CD4-positive, alpha-beta T cell treated with Interleukin-15 for 4 hours (primary cell): ENCODE measurements around the gene DIPK1A.

Experiments used
- DNase-seq: peaks from one replicate; pipeline ENCODE4 v3.0.0-alpha.2; 2020; ENCODE audit warnings: low spot score

Gene DIPK1A

GRCh38 chr1:92876351-92876750, 84.9 kb downstream of the DIPK1A start:
- DNase-seq = no peak

GRCh38 chr1:92874987-92875386, 86.3 kb downstream of the DIPK1A start:
- no peak for DNase-seq

GRCh38 chr1:92872719-92873118, 88.5 kb downstream of the DIPK1A start:
- no peak for DNase-seq

GRCh38 chr1:92870591-92870990, 90.7 kb downstream of the DIPK1A start:
- no peak for DNase-seq

DNA sequence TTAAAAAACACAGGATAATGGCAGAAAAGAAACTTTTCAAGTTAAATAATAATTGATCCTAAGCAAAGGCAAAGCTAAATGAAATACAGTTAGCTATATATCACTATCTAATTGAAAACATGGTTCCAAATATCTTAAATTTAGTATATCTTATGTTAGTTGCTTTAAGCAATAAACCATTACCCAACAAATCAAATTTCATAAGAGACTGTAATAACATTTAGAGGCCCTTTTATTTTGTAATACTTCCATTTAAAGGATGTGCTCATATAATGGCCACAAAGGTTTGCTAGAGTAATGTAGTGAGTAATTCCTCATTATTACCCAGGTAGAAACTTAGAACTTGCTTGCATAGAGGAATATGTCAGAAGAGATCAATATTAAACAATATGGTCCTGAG, 97.1 kb downstream of the DIPK1A start:
- DNase-seq = no peak

DNA sequence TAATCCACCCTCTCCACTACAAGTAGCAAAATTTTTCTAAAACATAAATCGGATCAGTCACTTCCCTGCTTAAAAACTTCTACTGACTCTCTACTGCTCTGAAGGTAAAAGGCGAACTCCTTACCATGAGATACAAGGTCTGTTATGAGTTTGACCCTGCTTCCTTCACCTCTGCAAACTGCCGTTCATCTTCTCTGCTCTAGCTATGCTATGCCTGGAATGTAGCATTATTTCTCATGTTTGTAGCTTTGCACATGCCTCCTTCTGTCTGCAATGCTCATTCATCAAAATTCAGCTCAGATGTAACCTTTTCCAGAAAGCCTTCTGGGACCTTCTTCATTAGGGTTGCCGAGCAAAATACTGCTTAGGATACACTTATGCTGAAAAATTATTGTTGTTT, 98.7 kb downstream of the DIPK1A start:
- no peak for DNase-seq

DNA sequence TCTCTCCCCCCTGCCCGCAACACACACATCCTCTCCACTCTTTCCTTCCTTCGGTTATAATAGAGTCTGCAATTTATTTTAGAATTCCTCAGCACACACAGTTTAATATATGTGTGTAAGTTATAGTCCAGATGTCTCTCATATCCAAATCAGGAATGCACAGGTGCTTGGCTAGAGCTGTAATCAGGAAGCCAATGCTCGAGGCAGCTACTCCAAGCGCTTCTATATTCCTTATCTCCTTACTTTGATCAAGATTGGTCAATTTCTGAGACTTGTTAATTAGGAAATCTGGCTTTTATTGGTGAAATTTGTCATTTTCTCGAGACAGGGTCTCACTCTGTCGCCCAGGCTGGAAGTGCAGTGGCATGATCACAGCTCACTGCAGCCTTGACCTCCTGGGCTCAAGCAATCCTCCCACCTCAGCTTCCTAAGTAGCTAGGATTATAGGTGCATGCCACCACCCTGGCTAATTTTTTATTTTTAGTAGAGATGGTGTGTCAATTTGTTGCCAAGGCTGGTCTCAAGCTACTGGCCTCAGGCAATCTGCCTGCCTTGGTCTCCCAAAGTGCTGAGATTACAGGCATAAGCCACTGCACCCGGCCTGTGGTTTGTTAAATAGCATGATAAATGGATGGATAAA, 101.7 kb downstream of the DIPK1A start:
- no peak for DNase-seq

DNA sequence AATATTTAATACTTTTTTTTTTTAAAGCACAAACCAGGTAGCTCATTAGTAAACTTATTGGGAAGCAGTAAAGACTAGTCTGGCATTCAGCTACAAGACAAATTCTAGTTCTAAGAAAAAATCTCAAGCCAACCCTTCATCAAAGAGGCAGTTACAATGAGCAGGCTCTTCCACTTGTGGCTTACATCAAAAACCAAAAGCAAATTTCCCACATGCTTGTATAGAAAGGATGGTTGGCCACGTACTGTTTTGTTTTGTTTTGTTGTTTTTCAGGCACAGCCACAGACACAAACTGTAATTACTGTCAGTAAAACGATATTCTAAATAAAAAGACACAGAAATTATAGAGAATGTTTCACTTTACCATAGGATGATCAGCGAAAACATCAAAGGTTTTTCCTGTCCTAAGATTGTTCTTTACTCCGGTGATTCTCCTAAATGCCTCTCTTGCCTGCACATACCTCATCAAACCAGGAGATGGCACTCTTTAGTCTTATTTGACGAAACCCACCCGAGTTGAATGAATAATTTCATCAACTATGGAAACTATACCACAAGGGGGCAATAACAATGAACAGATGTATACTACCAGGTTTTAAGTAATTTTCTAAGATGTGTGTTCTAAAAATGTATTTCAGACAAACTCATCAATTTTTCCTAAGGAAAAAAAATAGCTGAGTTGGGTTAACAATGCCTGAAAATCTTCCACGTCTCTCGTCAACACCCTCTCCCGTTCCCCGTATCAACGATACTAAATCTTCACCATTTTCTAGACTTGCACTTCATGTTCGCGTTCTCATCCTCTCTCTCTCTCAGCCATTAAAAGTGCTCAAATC, 102.5 kb downstream of the DIPK1A start:
- peak; percentile 86 for DNase-seq

- no peak for DNase-seq
Observed at GRCh38 chr1:92857817-92858216, 103.4 kb downstream of the DIPK1A start.

- no peak for DNase-seq
Observed at GRCh38 chr1:92855236-92855635, 106.0 kb downstream of the DIPK1A start.

DNA sequence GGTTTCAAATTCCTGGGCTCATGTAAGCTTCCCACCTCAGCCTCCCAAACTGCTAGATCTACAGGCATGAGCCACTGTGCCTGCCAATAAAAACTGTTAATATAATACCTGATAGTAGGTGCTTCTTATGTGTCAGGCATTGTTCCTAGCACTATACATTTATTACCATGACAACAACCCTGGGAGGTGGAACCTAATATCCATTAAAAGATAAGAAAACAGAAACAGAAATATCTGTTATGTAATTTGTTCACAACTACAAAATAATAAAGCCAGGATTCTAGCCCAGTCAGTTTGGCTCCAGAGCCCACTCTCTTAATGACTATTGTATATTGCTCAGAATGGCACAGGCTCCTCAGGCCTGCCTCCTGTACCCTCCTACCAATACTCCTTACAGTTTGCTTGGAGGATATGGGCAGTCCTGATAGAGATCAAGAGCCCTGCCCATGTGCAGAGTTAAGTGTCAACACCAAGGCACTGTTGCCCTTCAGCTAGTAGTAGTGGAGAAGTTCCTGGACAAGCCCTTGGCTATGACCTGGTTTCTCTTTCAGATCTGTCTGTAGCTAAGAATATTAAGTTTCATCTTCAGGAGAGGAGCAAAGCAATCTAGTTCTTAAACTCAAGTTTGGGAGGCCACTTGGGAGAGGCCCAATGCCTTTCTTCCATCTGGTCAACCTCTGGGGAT, 107.0 kb downstream of the DIPK1A start:
- DNase-seq = no peak

- DNase-seq = no peak
Observed at GRCh38 chr1:92853299-92853698, 108.0 kb downstream of the DIPK1A start.

- DNase-seq = no peak
Observed at GRCh38 chr1:92851729-92852128, 109.5 kb downstream of the DIPK1A start.

DNA sequence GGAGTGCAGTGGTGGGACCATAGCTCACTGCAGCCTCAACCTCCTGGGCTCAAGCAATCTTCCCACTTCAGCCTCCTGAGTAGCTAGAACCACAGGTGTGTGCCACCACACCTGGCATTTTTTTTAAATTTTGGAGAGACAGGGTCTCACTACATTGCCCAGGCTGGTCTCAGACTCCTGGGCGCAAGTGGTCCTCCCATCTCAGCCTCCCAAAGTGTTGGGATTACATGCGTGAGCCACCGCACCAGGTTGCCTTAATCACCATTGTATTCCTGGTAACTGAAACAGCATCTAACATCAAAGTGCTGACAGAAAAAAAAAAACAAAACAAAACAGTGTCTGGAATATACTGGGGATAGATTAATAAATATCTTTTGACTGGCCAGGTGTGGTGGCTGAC, 111.2 kb downstream of the DIPK1A start:
- no peak for DNase-seq

GRCh38 chr1:92848201-92848600, 113.1 kb downstream of the DIPK1A start:
- no peak for DNase-seq

DNA sequence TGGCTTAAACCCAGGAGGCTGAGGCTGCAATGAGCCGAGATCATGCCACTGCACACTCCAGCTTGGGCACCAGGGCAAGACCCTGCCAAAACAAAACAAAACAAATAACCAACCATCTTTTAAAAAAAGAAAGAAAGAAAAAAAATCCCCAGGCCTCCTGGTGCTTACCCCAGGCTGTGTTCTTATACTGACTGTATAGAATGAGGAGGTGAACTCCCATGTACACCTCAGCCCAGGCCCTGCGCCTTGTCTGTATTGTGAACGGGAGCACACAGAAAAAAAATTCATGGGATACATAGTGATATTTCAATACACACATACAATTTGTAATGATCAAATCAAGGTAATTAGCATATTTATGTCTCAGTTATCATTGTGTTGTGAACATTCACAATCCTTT, 115.4 kb downstream of the DIPK1A start:
- no peak for DNase-seq

- DNase-seq = no peak
Observed at GRCh38 chr1:92844439-92844838, 116.8 kb downstream of the DIPK1A start.

DNA sequence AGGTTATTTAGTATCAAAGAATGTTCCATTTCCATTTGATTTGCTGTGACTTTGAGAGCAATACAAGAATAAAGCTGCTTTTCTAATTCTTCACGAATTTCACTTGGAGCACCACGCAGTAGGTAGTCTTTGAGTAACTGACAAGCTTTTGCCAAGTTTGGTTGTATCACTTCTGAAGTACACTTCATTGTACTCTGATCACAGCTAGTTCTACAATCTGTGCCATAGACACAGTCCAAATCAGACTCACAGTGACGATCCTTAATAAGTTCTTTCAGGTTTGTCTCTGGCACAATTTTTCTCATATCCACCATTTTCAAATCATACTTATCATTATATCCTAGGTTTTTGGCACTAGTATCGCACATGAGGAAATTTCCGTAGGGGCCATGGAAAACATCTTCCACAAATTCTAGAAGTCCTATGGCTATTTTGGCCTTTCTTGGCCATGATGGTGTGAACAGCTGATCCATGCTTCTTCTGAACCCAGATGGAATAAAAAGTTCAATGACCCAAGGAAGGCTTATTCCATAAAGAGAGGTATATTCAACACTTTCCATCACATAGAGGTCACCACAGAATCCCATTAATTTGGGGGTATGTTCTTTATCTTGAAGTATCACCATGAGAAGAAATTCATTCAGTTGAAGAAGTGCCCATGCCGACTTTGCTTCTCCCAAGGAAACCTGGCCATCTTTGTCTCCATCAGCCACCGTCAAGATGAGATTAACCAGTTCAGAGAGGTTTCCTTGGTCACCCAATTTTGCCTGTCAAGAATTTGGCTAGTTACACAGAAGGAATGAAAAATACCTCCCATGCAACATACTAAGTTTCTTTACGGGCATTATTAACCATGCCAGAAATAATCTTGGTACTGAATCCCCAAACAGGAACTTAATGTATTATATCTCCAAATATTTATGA, 117.6 kb downstream of the DIPK1A start:
- DNase-seq = no peak

- no peak for DNase-seq
Observed at GRCh38 chr1:92843046-92843423, 118.2 kb downstream of the DIPK1A start.

- DNase-seq = no peak
Observed at GRCh38 chr1:92842082-92843045, 118.9 kb downstream of the DIPK1A start.

- DNase-seq = no peak
Observed at GRCh38 chr1:92840600-92840999, 120.7 kb downstream of the DIPK1A start.
